ENCODE measurements around the gene DCBLD1. TPM values are rescaled to one million over a fixed set of nuclear protein-coding genes. Genes with fewer than 3 reads are reported as not detected.
A peak's percentile ranks its signal among the peaks of the same experiment; 100 is the strongest.

The DCBLD1 gene
- total RNA-seq, 1 donor from 2014 or later = 9.1 TPM

GRCh38 chr6:117518870-117519269 is 36.4 kb downstream of the DCBLD1 start:
- Mint-ChIP-seq H3K4me1 (no peaks in the 10 kb centered on the region), H3K36me3 (ENCODE audit: low read depth) (peaks cover 6% of the 10 kb centered on the region), H3K9me3 (peaks cover 2% of the 10 kb centered on the region)

GRCh38 chr6:117520603-117521395 is 38.3 kb downstream of the DCBLD1 start:
- no peak overlapping the region for H3K27ac Mint-ChIP-seq (ENCODE audit: unreplicated experiment)
- peaks cover 6% of the 10 kb centered on the region for H3K36me3 Mint-ChIP-seq (ENCODE audit: low read depth)
- no peaks in the 10 kb centered on the region for H3K27me3 Mint-ChIP-seq (ENCODE audit: low read depth)
- no peaks in the 10 kb centered on the region for H3K4me1 Mint-ChIP-seq
- TF ChIP-seq CTCF (conservative IDR thresholded peaks at IDR 0.05) = no peak
- H3K4me3 Mint-ChIP-seq = no peak overlapping the region
- H3K9me3 Mint-ChIP-seq = peaks cover 2% of the 10 kb centered on the region
- DNase-seq (ENCODE audit: low read depth, low spot score) = no peak

More at GRCh38 chr6:117518870-117519269, 36.4 kb downstream of the DCBLD1 start:
- H3K27me3 Mint-ChIP-seq (ENCODE audit: low read depth) = no peaks in the 10 kb centered on the region
- TF ChIP-seq CTCF (conservative IDR thresholded peaks at IDR 0.05) = no peak
- no peak overlapping the region for H3K27ac Mint-ChIP-seq (ENCODE audit: unreplicated experiment)
- H3K4me3 Mint-ChIP-seq = no peak overlapping the region
- no peak for DNase-seq (ENCODE audit: low read depth, low spot score)

DNA sequence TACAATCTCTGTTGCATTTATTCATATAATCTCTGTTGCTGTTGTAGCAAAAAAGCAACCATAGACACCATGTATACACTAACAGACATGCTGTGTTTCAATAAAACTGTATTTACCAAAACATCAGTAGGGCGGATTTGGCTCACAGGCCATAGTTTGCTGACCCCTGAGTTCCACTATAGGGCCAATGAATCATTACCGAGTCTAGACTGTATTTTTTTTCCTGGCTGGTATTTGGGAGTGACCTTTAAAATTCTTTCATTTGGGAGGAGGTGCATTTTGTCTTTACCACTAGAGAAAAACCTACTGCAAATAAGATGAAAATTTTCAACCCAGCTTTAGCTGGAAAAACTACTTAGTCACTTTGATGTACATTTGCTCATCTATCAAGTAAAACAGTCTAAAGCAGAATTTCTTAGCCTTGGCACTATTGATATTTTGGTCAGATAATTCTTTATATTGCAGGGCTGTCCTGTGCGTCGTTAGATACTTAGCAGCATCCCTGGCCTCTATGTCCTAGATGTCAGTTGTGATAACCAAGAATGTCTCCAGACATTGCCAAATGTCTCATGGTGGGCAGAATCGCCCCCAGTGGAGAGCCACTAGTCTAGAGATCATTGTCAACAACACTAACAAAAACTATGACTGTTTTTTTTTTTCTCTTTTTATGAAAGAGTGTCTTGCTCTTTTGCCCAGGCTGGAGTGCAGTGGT is 39.5 kb downstream of the DCBLD1 start:
- Mint-ChIP-seq H3K9me3 (no peaks in the 10 kb centered on the region), H3K27ac (ENCODE audit: unreplicated experiment) (no peak overlapping the region), H3K36me3 (ENCODE audit: low read depth) (peaks cover 6% of the 10 kb centered on the region), H3K4me1 (no peaks in the 10 kb centered on the region), H3K27me3 (ENCODE audit: low read depth) (no peaks in the 10 kb centered on the region), H3K4me3 (no peak overlapping the region)
- DNase-seq (ENCODE audit: low read depth, low spot score) = no peak
- no peak for TF ChIP-seq CTCF (conservative IDR thresholded peaks at IDR 0.05)

GRCh38 chr6:117525607-117526006 is 43.1 kb downstream of the DCBLD1 start:
- no peaks in the 10 kb centered on the region for H3K9me3 Mint-ChIP-seq
- no peaks in the 10 kb centered on the region for H3K36me3 Mint-ChIP-seq (ENCODE audit: low read depth)
- H3K27ac Mint-ChIP-seq (ENCODE audit: unreplicated experiment) = no peak overlapping the region
- no peaks in the 10 kb centered on the region for H3K27me3 Mint-ChIP-seq (ENCODE audit: low read depth)
- DNase-seq (ENCODE audit: low read depth, low spot score) = no peak
- no peak overlapping the region for H3K4me3 Mint-ChIP-seq
- no peak for TF ChIP-seq CTCF (conservative IDR thresholded peaks at IDR 0.05)
- no peaks in the 10 kb centered on the region for H3K4me1 Mint-ChIP-seq

- TF ChIP-seq CTCF (conservative IDR thresholded peaks at IDR 0.05) = no peak
- peak overlapping the region; percentile 6 for H3K27ac Mint-ChIP-seq (ENCODE audit: unreplicated experiment)
- H3K36me3 Mint-ChIP-seq (ENCODE audit: low read depth) = no peaks in the 10 kb centered on the region
- no peaks in the 10 kb centered on the region for H3K9me3 Mint-ChIP-seq
- H3K27me3 Mint-ChIP-seq (ENCODE audit: low read depth) = no peaks in the 10 kb centered on the region
- H3K4me3 Mint-ChIP-seq = no peak overlapping the region
- no peaks in the 10 kb centered on the region for H3K4me1 Mint-ChIP-seq
- no peak for DNase-seq (ENCODE audit: low read depth, low spot score)
Measured at GRCh38 chr6:117530467-117531242, 48.2 kb downstream of the DCBLD1 start.

Measured in neural crest cell (in vitro differentiated cells).